Astrocyte of the cerebellum (primary cell): ENCODE measurements around the gene SETD3.
"Not testable (repeated sequence)": the region's sequence is repeated elsewhere in the genome, so short reads cannot be mapped to it uniquely, and the experiment has no call there.

Experiments
- DNase-seq: peaks from one replicate; pipeline ENCODE4 v3.0.0-alpha.2; 2011; ENCODE audit warnings: low read depth
- H3K4me3 ChIP-seq: 2 replicates; pipeline ENCODE4 v1.5.1; 2011; ENCODE audit warnings: mild to moderate bottlenecking, low read depth, low read length, moderate library complexity
- in situ Hi-C: cut with HindIII; loops from 2 replicates; pipeline ENCODE4 v1.10.0; 2017; ENCODE audit warnings: low sequenced_read_pairs
- TF ChIP-seq, protein P1 (sequence below): IDR thresholded peaks from 2 replicates; pipeline ENCODE4 v1.5.1; 2012; ENCODE audit warnings: low read length, low read depth, moderate library complexity, mild to moderate bottlenecking; ENCODE audit errors: missing control alignments

The SETD3 gene

GRCh38 chr14:99348816-99349614 is 131.6 kb downstream of the SETD3 start:
- DNase-seq, result no peak
- no peak overlapping the region for H3K4me3 ChIP-seq
- TF ChIP-seq, protein P1, sequence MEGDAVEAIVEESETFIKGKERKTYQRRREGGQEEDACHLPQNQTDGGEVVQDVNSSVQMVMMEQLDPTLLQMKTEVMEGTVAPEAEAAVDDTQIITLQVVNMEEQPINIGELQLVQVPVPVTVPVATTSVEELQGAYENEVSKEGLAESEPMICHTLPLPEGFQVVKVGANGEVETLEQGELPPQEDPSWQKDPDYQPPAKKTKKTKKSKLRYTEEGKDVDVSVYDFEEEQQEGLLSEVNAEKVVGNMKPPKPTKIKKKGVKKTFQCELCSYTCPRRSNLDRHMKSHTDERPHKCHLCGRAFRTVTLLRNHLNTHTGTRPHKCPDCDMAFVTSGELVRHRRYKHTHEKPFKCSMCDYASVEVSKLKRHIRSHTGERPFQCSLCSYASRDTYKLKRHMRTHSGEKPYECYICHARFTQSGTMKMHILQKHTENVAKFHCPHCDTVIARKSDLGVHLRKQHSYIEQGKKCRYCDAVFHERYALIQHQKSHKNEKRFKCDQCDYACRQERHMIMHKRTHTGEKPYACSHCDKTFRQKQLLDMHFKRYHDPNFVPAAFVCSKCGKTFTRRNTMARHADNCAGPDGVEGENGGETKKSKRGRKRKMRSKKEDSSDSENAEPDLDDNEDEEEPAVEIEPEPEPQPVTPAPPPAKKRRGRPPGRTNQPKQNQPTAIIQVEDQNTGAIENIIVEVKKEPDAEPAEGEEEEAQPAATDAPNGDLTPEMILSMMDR, result no peak
- in situ Hi-C loops, result no loop called here

GRCh38 chr14:99348231-99348630 is 132.4 kb downstream of the SETD3 start:
- H3K4me3 ChIP-seq, in situ Hi-C loops, DNase-seq: not testable (repeated sequence)
